CD4-positive, alpha-beta T cell (primary cell): ENCODE results near the gene SAE1. TPM values are rescaled to one million over a fixed set of nuclear protein-coding genes. Genes with fewer than 3 reads are reported as not detected.

Experiments used
- ATAC-seq: fragments of 200-7000 bp; cut with Tn5 transposase; one replicate; pipeline ENCODE4 v1.10.0; 2022; ENCODE audit warnings: mild to moderate bottlenecking; ENCODE audit not compliant: poor library complexity
- CTCF ChIA-PET: fragments of 350-600 bp; sonication (Branson Sonifier 250); formaldehyde crosslinking; loops from one replicate; lab custom pipeline; 2021; ENCODE audit warnings: antibody characterized with exemption, inconsistent platforms; lab: Charles Lee
- POLR2A ChIA-PET: fragments of 350-600 bp; sonication (Branson Sonifier 250); formaldehyde crosslinking; loops from one replicate; lab custom pipeline; 2021; ENCODE audit warnings: antibody characterized with exemption, inconsistent platforms; lab: Charles Lee
- DNase-seq, 14 experiments: peaks; one replicate each; pipeline ENCODE4 v3.0.0-alpha.2; 2013 to 2020; ENCODE audit warnings: mixed read lengths in 2 of 14
- H3K27ac ChIP-seq, 2 donors: one replicate each; pipeline versions ENCODE4 v1.5.1 to v1.7.0; 2013; ENCODE audit warnings: low read length in 2 of 2, low read depth in 1 of 2, mild to moderate bottlenecking in 1 of 2
- H3K27me3 ChIP-seq, 2 experiments: 1 replicate in 1 of 2; 2 replicates in 1 of 2; pipeline versions ENCODE4 v1.6.1 to v1.7.0; 2013; ENCODE audit warnings: low read length in 2 of 2, control low read depth in 1 of 2, mild to moderate bottlenecking in 1 of 2, moderate library complexity in 1 of 2; ENCODE audit not compliant: insufficient read depth in 2 of 2, control insufficient read depth in 1 of 2
- H3K36me3 ChIP-seq: one replicate; pipeline ENCODE4 v1.6.1; 2013; ENCODE audit warnings: low read length, control low read depth; ENCODE audit not compliant: insufficient read depth
- H3K4me1 ChIP-seq: one replicate; pipeline ENCODE4 v1.6.1; 2013; ENCODE audit warnings: low read length, control low read depth; ENCODE audit not compliant: insufficient read depth
- H3K4me3 ChIP-seq: one replicate; pipeline ENCODE4 v1.5.1; 2013; ENCODE audit warnings: mild to moderate bottlenecking, low read length, moderate library complexity
- H3K9me3 ChIP-seq, 2 experiments: 1 replicate in 1 of 2; 2 replicates in 1 of 2; pipeline versions ENCODE4 v1.6.1 to v1.7.0; 2013; ENCODE audit warnings: low read length in 2 of 2, mild to moderate bottlenecking in 2 of 2, control low read depth in 1 of 2, moderate library complexity in 1 of 2; ENCODE audit not compliant: control insufficient read depth in 1 of 2, insufficient read depth in 1 of 2
- H3K27ac Mint-ChIP-seq: one replicate; pipeline ENCODE4 v1.8.0; 2020; ENCODE audit warnings: mixed read lengths
- H3K27me3 Mint-ChIP-seq: one replicate; pipeline ENCODE4 v1.8.0; 2021; ENCODE audit warnings: mixed read lengths
- H3K36me3 Mint-ChIP-seq: one replicate; pipeline ENCODE4 v1.8.0; 2021; ENCODE audit warnings: low read depth, mixed read lengths
- H3K4me1 Mint-ChIP-seq: one replicate; pipeline ENCODE4 v1.8.0; 2021; ENCODE audit warnings: low read depth, mixed read lengths
- H3K4me3 Mint-ChIP-seq: one replicate; pipeline ENCODE4 v1.8.0; 2020; ENCODE audit warnings: mild to moderate bottlenecking, mixed read lengths
- H3K9me3 Mint-ChIP-seq: one replicate; pipeline ENCODE4 v1.8.0; 2020; ENCODE audit warnings: mixed read lengths
- CTCF ChIP-seq: fragments of 200-600 bp; IDR thresholded peaks from one replicate; pipeline ENCODE4 v1.8.0; 2022; ENCODE audit warnings: antibody characterized with exemption, mild to moderate bottlenecking
- intact Hi-C, 2 experiments: fragments of 100-400 bp; cut with DNase I in 1 of 2; cut with micrococcal nuclease in 1 of 2; formaldehyde crosslinking; loops; one replicate each; pipeline versions ENCODE4 v1.15.1 to v1.9.0; 2023 to 2025; cut with DNase I, micrococcal nuclease
- total RNA-seq, 174 experiments: library from RNA in 2 of 174; stranded (reverse) in 2 of 174; gene quantifications; one replicate each; pipeline ENCODE4 v1.2.3 and lab custom pipeline; 2021 to 2026

The SAE1 gene
- total RNA-seq, 2 experiments from 2014 or later = 29.6 to 30.9 TPM

- intact Hi-C loops = loop anchor here (2.0 to 5.0 kb wide), 2 partner anchors 17 to 80 kb away; no protein-coding TSS in a partner anchor
- H3K27me3 Mint-ChIP-seq = no peaks in the 10 kb centered on the region
- H3K27ac Mint-ChIP-seq = no peak overlapping the region
- Histone ChIP-seq H3K9me3 (no peaks in the 10 kb centered on the region), H3K4me3 (peak overlapping the region; percentile 56), H3K27me3 (no peaks in the 10 kb centered on the region), H3K36me3 (no peaks in the 10 kb centered on the region), H3K27ac (peak overlapping the region; percentile 85 to 88), H3K4me1 (peaks cover 61% of the 10 kb centered on the region)
- no peaks in the 10 kb centered on the region for H3K9me3 Mint-ChIP-seq
- DNase-seq (peak in 9 of 14 experiments; percentile 23 to 78 (median 46)), ATAC-seq (no peak)
- POLR2A ChIA-PET = interaction anchor here (1.3 to 3.6 kb wide), 14 partner anchors 13 to 117 kb away, joined by 5 to 49 read pairs (median 26); partner anchors contain the start of genes CCDC9, INAFM1 and ZC3H4
- TF ChIP-seq CTCF = no peak
- H3K36me3 Mint-ChIP-seq = peaks cover 6% of the 10 kb centered on the region
- CTCF ChIA-PET = interaction anchor here (1.3 to 4.9 kb wide), 4 partner anchors 17 to 20 kb away, joined by 7 to 63 read pairs (median 18); no protein-coding TSS in a partner anchor
- H3K4me3 Mint-ChIP-seq = peak overlapping the region; percentile 82
- peaks cover 28% of the 10 kb centered on the region for H3K4me1 Mint-ChIP-seq
Measured at GRCh38 chr19:47227352-47228167, 96.9 kb downstream of the SAE1 start.

DNA sequence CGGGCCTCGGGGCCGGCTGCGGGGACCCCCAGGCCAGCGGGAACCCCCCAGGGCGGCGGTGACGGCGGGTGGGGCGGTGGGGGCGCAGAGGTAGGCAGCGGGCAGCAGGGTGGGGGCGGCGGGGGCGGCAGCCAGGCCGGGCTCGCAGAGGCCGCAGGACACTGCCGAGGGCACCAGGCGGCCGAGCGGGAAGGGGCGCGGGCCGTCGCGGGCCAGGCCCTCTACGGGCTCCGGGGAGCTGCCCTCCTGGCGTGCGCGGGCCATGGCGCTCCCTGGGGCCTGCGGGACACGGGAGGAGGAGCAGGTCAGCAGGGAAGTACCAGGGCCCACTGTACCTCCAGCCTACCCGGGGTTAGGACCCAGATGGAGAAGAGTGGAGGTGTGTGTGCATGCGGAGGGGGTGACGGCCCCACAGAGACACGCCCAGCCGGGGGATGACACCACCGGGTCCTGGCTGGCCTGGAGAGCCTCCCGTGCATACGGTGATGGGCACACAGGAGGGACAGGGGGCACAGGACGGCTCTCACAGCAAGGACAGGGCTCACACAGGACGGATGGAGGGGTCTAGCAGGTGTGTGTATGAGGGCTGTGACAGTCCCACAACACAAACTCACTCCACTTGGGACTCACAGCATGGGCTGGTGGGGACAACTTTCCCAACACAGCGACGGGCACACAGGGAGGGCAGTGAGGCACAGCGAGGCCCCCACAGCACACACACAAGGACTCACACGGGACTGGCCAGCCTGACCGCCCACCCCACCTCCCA, 97.7 kb downstream of the SAE1 start:
- H3K27me3 ChIP-seq = no peaks in the 10 kb centered on the region
- ChIA-PET POLR2A (interaction anchor here (1.3 to 3.1 kb wide), 6 partner anchors 28 to 115 kb away, joined by 3 to 32 read pairs (median 12); partner anchors contain the start of genes CCDC9, INAFM1 and ZC3H4), CTCF (interaction anchor here (2.6 kb wide), 1 partner anchor 16 kb away, joined by 12 read pairs; no protein-coding TSS in a partner anchor)
- H3K27ac Mint-ChIP-seq = no peak overlapping the region
- no peaks in the 10 kb centered on the region for H3K36me3 ChIP-seq
- H3K4me1 ChIP-seq = peaks cover 63% of the 10 kb centered on the region
- H3K27me3 Mint-ChIP-seq = no peaks in the 10 kb centered on the region
- peaks cover 6% of the 10 kb centered on the region for H3K36me3 Mint-ChIP-seq
- peak overlapping the region; percentile 76 for H3K4me3 ChIP-seq
- H3K4me3 Mint-ChIP-seq = no peak overlapping the region
- ATAC-seq (peak; percentile 15), DNase-seq (peak in 10 of 14 experiments; percentile 27 to 75 (median 56))
- TF ChIP-seq CTCF = no peak
- intact Hi-C loops = loop anchor here (2.0 to 5.0 kb wide), 2 partner anchors 16 to 81 kb away; no protein-coding TSS in a partner anchor
- no peaks in the 10 kb centered on the region for H3K9me3 Mint-ChIP-seq
- H3K9me3 ChIP-seq = no peaks in the 10 kb centered on the region
- H3K4me1 Mint-ChIP-seq = peaks cover 33% of the 10 kb centered on the region
- H3K27ac ChIP-seq = peak overlapping the region; percentile 4 to 53
